NCI-H2196 (cell line): Measurements from ENCODE around the gene CNTFR.

ENCODE experiments used
- DNase-seq: peaks from one replicate; lab custom pipeline; 2025; ENCODE audit not compliant: unreplicated experiment; lab: John Stamatoyannopoulos, UW

CNTFR gene

DNA sequence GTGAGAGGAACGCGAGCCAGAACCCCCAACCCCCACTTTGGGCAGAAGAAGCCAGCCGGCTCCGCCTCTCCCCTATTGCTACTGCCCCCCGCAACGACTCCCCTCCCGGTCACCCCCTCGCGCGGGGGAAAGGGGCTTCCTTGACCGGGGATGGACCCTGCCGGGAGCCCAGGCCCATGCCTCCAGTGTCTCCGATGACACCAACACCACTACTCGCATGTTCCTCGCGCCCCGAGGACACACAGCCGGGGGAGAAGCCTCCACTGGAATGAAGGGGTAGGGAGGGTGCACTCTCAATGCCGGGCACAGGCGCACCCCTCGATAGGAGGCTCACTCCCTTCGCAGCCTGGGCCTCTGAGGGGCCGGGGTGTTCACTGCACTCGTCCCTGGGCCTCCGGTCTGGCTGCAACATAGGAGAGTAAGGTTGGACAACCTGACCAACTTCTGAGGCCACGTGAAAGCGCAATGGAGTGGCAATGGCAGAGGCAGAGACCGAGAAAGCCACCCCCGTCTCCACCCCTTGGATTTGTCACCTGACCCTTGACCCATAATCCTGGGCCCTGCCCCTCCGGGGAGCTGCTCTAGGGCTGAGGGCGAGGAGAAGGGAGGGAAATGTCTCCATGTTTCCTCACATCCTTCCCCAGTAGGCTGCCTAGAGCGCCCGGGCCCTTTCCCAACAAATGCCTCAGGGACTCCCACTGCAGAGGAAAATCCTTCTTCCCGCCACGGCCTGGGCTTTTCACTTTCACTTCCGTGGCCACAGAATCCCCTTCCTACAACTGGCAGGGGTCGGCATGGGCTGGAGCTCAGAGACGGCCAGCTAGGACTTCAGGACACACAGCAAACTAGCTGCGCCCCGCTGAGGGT, 1.1 kb upstream of the CNTFR start:
- DNase-seq = no peak

DNA sequence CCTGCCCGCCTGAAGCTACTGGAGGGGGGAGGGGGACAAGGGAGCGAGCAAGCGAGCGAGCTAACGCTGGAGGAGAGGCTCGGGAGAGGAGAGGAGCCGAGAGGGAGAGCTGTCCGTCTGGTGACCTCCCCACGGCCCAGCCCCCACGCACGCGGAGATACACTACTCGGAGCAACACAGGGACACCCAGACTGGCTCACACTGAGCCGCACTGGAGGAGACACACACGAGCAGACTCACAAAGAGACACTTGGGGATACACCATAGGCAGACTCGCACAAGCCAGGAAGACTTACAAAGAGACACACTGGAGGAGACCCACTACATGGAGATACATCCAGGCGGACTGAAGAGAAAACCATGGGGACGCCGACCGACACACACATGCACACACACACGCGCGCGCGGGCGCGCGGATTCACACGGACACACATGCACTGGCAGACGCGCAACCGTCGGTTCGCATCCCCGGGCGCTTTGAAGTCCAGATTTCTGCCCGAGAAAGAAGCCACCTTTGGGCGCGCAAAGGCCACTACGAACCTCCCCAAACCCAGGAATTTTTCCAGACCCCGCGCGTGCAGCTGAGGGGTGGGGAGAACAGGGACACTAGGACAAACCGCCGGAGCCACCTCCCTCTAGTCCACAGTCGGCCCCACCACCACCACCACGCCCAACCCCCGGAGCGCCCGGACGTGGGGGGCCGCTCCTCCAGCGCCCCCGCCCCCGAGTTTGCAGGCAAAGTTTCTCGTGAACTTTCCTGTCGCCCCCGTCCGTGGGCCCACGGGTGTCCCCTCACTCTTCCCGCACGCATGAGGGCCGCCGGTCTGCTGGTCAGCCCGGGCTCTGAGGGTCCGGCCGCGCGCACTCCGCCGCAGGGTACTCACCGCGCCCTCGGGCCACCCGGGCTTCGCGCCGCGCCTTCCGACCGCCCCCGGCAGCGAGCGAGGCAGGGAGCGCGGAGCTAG, 571 bp downstream of the CNTFR start:
- no peak for DNase-seq

DNA sequence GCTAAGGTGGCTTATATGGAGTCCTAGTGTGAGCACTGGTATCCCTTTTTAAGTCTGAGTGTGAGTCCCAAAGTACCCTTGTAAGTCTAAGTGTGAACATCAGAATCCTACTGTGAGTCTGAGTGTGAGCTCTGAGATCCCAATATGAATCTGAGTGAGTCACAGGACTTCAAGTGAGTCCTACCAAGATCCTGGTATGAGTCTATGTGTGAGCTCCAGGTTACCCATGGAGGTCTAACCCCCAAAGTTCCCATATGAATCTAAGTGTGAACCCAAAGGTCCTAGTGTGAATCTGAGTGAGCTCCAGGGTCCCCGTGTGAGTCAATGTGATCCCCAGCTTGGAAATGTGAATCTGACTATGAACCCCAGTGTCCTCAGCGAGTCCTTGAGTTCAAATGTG, 2.3 kb downstream of the CNTFR start:
- no peak for DNase-seq

DNA sequence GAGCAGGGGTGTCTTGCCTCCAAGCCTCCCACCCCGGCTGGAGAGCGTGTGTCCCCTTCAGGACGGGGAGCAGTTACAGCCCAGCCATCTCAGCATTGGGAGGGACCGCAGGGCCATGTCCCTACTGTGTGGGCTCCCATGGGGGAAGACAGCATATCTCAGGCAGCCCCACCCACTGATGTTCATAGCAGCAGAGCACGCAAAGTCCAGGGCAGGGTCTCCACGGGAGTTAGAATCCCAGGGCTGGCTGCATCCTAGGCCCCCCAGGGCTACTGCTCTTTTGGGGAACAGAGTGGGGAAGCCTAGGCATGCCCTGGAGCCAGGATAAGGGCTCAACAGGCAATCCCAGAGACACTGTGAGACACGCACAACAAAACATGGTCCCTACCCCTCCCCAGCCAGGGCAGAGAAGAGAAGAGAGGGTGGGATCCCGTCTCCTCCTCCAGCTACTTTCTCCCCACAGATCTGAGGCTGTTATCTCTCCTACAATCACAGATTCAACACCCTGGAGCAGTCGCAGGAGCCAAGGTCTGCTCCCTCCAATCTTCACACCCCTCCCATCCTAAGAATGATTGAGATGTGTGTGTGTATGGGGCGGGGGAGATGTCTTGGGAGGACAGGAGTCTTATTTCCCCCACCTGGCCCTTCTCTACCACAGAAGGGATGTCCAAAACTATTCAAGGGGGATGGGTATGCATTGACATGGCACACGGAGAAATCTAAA, 3.4 kb downstream of the CNTFR start:
- no peak for DNase-seq

DNA sequence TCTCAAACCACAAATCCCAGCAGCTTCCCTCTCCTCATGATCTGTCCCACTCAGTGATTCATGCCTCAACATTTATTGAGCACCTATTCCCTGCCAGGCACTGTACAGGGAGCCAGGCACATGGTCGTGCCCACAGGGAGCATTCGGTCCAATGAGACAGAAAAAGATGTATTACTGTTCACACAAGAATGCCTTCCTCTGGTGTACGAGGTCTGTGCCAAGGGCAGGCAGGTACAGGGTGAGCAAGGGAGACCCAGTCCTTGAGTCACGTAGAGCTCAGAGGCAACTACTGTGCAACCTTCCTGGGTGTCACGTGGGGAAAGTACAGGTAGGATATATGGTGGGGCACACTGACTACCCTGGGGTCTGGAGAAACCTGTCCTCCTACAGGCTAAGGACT, 4.6 kb downstream of the CNTFR start:
- DNase-seq = no peak

DNA sequence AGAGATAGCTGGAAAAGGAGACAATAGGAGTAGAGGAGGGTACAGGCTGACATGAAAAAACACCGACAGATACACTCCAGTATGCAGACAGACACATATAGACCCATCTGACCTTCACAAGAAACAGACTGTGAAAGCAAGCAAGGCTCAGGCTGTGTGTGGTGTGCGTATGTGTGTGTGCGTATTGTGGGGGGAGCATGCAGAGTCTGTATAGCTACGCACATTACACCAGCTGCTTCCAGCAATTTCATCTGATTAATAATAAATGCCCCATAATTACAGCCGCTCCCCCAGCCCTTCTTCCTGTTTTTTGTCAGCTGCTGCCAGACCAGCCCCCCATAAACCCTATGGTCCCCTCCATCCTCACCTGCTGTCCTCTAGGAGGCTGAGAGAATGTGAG, 6.7 kb downstream of the CNTFR start:
- no peak for DNase-seq

DNA sequence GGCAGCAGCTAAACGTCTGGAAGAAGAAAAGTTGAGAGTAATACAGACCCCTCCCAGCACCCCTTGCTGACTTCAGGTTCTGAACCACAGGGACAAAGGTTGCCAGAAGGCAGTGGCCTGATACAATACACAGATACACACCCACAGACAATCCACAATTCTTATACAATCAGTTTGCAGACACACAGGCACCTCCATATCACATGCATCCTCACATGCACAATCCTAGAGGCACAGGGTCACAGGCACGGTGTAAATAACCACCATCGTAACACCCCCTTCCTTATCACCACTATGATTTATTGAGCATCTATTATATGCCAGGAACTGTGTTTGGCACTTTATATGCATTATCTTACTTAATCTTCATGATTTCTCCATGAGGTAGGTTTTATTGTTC, 8.2 kb downstream of the CNTFR start:
- DNase-seq = no peak

DNA sequence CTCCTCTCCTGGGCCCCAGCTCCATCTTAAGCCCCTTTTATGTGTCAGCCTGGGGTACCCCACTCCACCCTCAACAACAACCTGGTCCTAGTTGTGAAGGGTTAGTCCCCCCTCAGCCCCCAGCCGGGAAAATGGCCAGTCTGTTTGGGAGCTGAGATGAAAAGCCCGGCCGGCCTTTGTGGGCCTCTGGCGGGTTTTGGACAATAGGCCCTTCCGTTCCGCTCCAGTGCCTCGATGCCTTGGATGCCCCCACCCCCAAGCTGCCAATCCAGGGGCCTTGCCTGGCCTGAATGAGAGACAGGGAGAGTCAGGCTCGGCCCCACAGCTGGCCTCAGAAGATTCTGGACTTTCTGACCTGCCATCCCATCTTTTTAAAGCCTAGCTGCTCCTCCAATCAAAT, 9.2 kb downstream of the CNTFR start:
- no peak for DNase-seq

DNA sequence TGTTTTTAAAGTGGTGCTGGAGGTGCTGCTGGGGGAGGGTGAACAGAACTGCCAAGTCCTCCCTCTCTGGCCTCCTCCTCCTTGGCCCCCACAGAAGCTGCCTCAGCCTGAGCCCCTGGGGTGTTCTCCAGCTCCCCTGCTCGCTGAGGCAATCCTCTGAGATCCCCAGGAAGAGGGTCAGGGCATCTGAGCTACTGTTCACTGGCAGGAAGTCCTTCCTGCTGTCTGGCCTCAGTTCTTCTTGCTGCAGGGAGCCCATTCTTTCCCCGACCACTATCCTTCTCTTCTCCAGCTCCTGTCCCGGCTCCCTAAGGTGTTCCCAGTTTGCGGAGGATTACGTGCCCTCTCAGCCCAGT, 9.7 kb downstream of the CNTFR start:
- no peak for DNase-seq

DNA sequence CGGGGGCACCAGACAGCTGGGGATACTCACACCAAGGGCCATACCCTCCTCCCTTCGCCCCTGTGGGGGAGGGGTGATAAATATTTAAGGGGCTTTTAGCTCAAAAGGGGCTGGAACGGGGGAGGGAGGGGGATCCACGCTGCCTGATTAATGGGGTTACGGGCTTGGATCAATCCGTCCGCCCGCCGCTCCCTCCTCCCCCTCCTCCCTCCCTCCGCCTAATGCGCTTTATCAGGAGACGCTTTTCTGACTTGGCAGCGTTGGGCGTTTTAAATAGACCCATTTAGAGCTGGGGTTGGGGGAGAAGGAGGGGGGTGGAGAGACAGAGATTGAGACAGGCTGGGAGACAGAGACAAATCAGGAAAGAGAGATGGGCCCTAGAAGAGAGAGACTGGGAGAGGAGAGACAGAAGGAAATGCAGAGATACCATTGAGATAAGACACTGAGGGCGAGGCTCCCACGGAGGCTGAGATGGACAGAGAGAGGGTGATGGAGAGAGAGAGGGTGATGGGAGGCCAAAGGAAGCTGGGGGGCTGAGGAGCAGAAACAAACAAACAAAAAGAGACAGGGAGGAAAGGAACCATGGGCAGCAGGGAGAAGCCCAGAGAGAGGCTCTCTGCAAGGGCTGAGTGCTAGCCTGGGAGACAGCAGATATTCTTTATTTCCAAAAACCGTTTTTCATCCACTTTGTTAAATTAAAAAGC, 10.3 kb downstream of the CNTFR start:
- no peak for DNase-seq

DNA sequence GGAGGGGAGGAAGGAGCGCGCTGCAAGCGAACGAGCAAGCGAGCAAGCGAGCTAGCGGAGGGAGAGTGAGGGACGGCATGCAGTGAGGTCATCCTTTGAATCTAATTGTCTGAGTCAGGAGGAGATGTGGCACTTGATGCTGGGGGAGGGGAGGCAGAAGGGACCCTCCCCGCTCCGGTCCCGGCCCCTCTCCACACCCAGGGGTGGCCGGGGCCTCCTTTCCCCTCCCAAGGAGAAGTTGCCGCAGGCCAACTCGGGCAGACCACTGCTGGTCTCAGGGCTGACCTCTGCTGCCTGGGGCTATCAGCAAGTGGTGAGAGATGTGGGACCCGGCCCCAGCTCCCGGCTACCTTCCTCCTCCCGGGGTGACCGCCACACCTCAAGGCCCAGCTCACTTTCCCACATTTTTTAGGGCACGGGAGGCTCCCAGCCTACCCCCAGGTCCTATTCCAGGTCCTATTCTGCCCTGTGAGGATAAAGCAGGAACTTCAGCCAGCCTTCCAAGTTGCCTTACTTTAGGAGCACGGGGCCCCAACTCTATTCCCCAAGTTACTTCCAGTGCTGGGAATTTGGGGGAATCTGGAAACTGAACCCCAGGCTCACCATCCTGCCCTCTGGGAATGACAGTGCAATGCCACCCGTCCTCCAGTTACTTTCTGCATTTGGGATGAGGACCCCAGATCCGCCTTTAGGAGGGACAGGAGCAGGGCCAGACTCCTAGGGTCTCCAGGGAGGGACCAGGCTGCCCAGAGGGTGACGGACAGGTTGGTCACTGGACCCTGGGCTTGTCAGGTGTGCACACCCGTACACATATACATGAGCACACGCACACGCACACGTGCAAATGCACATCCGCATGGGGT, 11.1 kb downstream of the CNTFR start:
- DNase-seq = no peak

DNA sequence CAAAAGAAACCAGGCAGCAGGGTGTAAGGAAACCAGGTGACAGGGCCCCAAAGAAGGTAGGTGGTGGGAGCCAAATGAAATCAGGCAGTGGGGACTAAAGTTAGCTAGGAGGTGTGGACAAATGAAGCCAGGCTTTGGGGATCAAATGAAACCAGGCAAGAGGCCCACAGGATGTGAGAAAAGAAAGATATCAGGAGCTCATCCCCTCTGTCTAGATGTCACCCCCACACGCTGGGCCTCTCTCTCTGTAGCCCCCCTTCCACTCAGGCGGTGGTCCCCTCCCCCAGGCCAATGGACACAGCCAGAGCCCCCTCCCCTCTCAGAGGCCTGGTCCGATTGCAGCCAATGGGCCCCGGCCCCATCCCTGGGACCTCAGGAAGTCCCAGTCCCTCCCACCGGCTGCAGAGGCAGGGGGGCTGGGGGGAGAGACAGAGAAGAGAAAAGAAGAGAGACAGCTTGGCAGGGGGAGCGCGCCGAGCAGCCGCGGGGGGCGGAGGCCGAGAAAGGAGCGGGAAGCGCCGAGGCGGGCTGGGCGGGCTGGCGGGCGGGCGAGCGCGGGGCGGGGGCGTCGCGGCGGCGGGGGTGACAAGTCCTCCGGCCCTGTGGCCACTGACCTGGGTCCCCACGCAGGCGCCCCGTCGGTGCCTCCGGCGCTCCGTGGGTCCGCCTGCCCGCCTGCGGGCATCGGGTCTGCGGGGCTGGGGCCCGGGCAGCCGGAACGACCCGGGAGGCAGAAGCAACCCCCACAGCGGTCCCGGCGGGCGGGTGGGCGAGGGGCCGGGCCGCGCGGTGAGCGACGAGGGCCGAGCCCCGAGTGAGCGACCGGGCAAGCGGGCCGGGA, 11.9 kb downstream of the CNTFR start:
- DNase-seq = no peak

DNA sequence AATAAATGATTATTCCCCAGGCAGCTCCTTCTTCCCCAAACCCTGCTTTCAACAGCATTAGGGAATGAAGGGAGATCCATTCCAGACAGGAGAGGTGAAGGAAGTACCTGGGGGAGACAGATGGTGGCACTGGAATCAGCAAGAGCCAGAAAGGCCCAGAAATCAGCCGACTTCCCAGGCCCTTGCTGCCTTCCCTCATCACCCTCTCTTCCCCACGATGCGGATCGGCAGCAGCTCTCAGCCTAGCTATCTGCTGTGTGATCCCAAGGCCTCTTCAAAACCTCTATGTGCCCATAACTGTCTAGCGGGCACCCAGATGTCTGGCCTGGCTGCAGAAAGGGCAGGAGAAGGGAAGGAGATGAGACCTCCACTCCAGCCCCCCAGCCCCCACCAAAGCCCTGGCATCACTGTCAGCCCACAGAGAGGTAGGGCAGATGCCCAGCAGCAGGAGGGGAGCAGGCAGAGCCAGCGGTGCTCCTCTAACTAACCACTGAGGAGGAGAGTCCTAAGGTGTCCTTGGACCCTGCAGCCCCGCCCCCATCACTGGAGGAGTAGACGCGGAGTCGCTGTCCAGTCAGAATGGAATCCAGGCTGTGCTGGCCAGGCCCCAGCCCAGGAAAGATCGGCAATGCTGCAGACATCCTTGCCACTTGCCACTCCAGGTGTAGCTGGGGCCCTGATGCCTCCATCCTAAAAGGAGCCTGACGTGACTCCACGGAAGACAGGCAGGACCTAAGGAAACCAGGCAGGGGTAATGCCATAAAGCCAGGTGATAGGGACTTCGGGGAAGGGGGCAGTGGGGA, 12.7 kb downstream of the CNTFR start:
- DNase-seq = no peak

DNA sequence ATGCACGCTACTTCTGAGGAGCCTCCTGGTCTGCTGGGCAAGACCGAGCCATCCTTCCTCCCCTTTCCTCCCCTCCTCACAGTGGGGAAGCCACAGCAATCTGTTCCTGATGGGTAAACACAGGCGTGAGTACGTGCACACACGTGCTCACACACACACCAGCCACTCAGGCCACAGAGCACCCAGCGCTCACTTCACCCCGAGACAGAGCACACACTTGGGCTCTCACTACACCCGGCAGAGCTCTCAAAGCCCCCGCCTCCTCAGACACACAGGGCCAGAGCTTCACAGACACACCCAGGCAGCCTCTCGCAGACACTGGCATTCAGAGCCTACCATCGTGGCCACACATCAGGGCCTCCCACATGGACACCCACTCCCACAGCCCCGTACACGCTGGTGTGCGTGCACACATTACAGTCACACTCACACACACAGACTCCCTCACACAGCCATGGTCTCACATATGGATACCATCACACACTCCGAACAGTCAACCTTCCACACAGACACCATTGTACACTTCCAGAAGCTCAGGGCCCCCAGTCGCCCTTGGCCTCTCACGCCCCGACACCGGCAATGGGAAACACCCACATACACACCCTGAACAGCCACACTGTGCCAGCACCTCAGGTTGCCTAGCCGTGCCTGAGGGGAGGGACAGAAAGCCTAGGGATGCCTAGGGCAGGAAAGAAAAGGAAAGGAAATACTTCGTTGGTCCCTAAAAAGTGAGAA, 13.5 kb downstream of the CNTFR start:
- DNase-seq = no peak

DNA sequence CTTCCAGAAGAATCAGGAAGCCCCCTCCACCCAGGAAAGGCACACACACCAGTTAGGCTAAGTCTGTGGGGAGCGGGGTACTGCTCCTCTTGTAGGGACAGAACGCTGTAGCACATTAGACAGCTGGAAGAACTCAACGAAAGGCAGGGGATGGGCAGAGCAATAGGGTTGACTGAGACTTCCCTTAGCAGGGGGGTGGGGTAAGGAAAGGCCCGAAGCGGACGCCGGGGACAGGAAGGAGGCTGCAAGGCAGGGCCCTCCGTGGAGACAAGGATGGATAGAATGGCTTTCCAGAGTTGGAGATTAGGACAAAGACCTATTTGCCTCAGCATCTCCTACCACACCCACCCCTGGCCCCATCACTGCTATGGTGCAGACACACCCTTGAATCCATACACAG, 14.3 kb downstream of the CNTFR start:
- DNase-seq = no peak

DNA sequence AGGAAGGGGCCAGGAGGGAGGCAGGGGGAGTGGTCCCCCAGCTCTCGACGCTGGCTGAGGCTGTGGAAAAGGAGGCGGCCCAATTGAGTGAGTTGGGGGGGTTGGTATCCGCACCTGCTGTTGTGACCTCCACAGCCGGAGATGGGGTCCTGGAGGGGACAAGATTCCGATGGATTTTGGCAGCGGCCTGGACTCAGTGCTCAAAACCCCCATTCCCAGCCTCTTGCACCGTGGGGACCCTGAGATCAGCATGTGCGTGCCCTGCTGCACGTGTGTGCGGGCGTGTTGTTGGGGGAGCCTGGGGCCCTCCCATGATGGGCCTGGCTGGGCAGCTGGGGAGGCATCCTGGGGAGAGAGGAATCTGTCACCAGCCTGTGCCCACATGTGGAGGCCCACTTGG, 15.0 kb downstream of the CNTFR start:
- no peak for DNase-seq

DNA sequence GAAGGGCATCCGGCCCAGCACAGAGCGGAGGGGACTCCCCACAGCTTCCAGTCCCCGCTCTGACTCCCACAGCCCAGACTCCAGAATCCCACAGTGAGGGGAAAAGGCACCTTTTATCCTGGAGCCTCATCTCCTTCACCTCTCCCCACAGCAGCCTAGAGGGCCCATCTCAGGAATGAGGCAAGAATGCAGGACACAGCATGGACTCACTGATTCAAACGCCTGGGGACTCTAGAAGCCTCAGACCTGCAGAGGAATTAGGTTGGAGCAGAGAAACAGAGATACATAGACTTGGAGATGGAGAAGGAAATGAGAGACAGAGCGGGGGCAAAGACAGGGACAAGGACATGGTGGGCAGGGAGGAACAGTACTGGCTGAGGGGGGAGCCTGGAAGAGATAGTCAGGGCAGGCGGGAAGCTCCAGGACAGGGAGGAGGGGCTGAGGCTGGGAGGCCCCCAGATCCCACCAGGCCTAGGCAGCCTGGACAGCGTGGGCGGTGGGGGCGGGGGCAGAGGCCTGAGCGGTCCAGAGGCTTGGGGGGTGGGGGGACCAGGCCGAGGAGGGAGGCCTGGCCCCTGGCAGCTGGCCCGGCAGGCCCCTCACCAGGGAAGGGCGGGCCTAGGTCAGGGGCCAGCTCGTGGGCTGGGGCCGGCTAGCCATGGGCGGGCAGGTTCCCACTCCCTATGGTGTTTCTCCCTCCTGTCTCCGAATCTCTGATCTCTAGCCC, 15.8 kb downstream of the CNTFR start:
- DNase-seq = no peak
